Left lung (tissue), 10 donors: ENCODE data around the gene KDM1B. TPM values are rescaled to one million over a fixed set of nuclear protein-coding genes. Genes with fewer than 3 reads are reported as not detected.

Source experiments
- ATAC-seq: fragments of 200-7000 bp; cut with Tn5 transposase; one replicate; pipeline ENCODE4 v1.9.1; 2020; ENCODE audit warnings: moderate library complexity
- DNase-seq, 4 donors: peaks; one replicate each; pipeline ENCODE4 v3.0.0-alpha.2; 2013 to 2020
- H3K27ac ChIP-seq, 2 donors: fragments of 200-600 bp; sonication (generic) in 1 of 2; one replicate each; pipeline versions ENCODE4 v1.5.0 to v1.8.0; 2020 to 2021
- H3K27me3 ChIP-seq, 2 donors: fragments of 200-600 bp; sonication (generic) in 1 of 2; one replicate each; pipeline versions ENCODE4 v1.5.0 to v1.8.0; 2020 to 2021
- H3K36me3 ChIP-seq, 2 donors: fragments of 200-600 bp; sonication (generic) in 1 of 2; one replicate each; pipeline versions ENCODE4 v1.5.0 to v1.8.0; 2020 to 2021
- H3K4me1 ChIP-seq, 2 donors: fragments of 200-600 bp; one replicate each; pipeline ENCODE4 v1.8.0; 2021
- H3K4me3 ChIP-seq, 2 donors: fragments of 200-600 bp; sonication (generic) in 1 of 2; one replicate each; pipeline versions ENCODE4 v1.5.0 to v1.8.0; 2020 to 2021; ENCODE audit warnings: mild to moderate bottlenecking in 1 of 2
- H3K9me3 ChIP-seq, 2 donors: fragments of 200-600 bp; sonication (generic) in 1 of 2; one replicate each; pipeline versions ENCODE4 v1.5.0 to v1.8.0; 2020 to 2021
- CTCF ChIP-seq, 2 donors: fragments of 200-600 bp; sonication (generic) in 1 of 2; IDR thresholded peaks; one replicate each; pipeline versions ENCODE4 v1.5.0 to v1.8.0; 2021; ENCODE audit warnings: antibody characterized with exemption in 2 of 2
- intact Hi-C, 2 donors: fragments of 100-400 bp; cut with DNase I; formaldehyde crosslinking; loops; one replicate each; pipeline versions ENCODE4 v1.11.2 to v1.14.2; 2022
- polyA plus RNA-seq, 6 donors: library from polyadenylated mRNA; unstranded; fragments of 120-200 nt; gene quantifications; one replicate each; pipeline ENCODE4 v1.2.1, GENCODE V29; 2013; ENCODE audit not compliant: insufficient read length in 6 of 6
- total RNA-seq, 2 donors: library from RNA; stranded (reverse); fragmentation: NEBNext Ultra II Directional; extraction: Animal tissue kit (Norgen Biotek cat#: 25700); gene quantifications; one replicate each; pipeline ENCODE4 v1.2.1, GENCODE V29; 2021
- donor health status: DM: no; HTN: yes; CAD: no.
- donor health status: DM: no; HTN: no; CAD: no.

The KDM1B gene
- total and polyA plus RNA-seq, 8 donors, result 20.3 to 25.1 (median 22.5) TPM

DNA sequence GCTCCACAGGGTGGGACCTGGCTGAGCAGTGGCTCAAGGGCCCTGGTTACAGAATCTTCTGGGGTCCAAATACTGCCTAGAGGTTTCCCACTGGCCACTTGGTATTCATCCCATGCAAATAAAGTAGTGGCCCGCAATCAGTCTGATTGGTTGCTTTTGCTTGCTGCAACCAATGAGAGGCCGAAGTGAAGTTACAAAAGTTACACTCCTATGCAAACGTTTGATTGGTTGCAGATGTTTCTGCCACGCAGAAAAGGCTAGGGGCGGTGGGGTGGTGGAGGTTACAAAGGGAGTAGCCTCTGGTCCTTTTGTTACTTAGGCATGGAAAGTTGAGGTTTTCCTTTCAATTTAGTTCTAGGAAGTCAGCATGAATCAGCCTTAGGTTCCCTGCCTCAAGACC is 29.1 kb upstream of the KDM1B start:
- ATAC-seq (no peak), DNase-seq (no peak)
- Histone ChIP-seq H3K9me3 (no peaks in the 10 kb centered on the region), H3K27me3 (no peaks in the 10 kb centered on the region), H3K4me1 (peaks cover 0 to 14% of the 10 kb centered on the region in 2 donors), H3K4me3 (no peak overlapping the region), H3K36me3 (peaks cover 0 to 29% of the 10 kb centered on the region in 2 donors), H3K27ac (no peak overlapping the region)
- no peak for TF ChIP-seq CTCF (IDR thresholded peaks at IDR 0.05)
- intact Hi-C loops, result no loop called here

DNA sequence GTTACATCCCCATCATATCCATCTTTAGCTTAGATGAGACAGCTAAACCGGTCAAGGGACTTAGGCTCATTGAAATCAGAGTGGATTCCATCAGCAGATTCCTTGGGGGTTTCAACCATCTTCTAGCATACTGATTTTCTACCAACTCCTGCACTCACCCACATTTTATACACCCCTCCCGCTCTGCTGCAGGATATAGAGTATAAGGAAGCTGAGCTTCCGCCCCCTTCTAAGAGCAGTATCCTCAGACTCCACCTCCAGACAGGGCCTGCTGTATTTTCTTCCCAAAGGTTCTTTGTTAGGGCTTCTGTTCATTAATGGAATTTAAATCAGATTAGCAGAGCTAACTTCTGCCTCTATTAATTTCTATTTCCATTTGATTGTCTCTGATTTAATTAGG is 22.9 kb upstream of the KDM1B start:
- intact Hi-C loops, result no loop called here

DNA sequence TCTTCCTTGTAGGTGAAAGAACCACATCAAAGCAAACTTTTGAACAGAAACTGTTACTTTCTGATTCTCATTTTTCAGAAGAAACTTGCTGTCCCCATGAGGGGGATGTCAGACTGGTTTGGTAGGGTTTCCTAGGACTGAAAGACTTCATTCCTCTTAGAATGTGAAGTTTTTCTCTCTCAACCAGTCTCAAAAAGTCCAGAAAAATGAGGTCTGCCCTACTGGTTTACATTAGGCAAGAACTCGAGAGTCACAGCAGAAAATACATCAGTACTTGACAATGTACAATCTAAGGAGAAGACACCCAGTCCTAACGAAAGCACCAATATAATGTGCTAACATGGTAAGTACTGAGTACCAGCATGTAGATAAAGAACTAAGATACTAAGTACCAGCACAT is 20.1 kb upstream of the KDM1B start:
- Histone ChIP-seq H3K27ac (no peak overlapping the region), H3K36me3 (peaks cover 0 to 96% of the 10 kb centered on the region in 2 donors), H3K4me3 (no peak overlapping the region), H3K27me3 (no peaks in the 10 kb centered on the region), H3K4me1 (no peaks in the 10 kb centered on the region), H3K9me3 (no peaks in the 10 kb centered on the region)
- ATAC-seq (no peak), DNase-seq (no peak)
- intact Hi-C loops, result no loop called here
- no peak for TF ChIP-seq CTCF (IDR thresholded peaks at IDR 0.05)

More for the DNA sequence above, 22.9 kb upstream of the KDM1B start:
- DNase-seq, result no peak
- H3K27ac ChIP-seq, result no peak overlapping the region
- no peaks in the 10 kb centered on the region for H3K4me1 ChIP-seq
- no peak for ATAC-seq
- TF ChIP-seq CTCF (IDR thresholded peaks at IDR 0.05), result no peak
- no peaks in the 10 kb centered on the region for H3K27me3 ChIP-seq
- peaks cover 0 to 90% of the 10 kb centered on the region in 2 donors for H3K36me3 ChIP-seq
- H3K4me3 ChIP-seq, result no peak overlapping the region
- H3K9me3 ChIP-seq, result no peaks in the 10 kb centered on the region

DNA sequence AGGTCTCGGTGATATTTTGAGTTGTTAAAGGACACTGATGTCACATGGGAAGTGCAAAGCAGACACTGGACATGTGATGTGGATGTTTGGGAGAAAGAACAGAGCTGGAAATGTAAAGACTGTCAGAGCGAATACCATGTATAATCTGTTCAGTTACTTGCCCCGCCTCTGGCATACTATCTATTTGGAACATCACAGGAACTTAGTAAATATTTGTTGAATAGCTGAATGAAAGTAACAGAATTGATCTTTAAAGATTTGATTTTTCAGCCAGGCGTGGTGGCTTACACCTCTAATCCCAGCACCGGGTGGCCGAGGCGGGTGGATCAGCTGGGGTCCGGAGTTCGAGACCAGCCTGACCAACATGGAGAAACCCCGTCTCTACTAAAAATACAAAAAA is 19.0 kb upstream of the KDM1B start:
- DNase-seq, result no peak
- no peak overlapping the region for H3K27ac ChIP-seq
- H3K4me1 ChIP-seq, result no peaks in the 10 kb centered on the region
- peaks cover 0 to 96% of the 10 kb centered on the region in 2 donors for H3K36me3 ChIP-seq
- ATAC-seq, result no peak
- no peaks in the 10 kb centered on the region for H3K27me3 ChIP-seq
- H3K4me3 ChIP-seq, result no peak overlapping the region
- intact Hi-C loops, result no loop called here
- no peaks in the 10 kb centered on the region for H3K9me3 ChIP-seq
- no peak for TF ChIP-seq CTCF (IDR thresholded peaks at IDR 0.05)

DNA sequence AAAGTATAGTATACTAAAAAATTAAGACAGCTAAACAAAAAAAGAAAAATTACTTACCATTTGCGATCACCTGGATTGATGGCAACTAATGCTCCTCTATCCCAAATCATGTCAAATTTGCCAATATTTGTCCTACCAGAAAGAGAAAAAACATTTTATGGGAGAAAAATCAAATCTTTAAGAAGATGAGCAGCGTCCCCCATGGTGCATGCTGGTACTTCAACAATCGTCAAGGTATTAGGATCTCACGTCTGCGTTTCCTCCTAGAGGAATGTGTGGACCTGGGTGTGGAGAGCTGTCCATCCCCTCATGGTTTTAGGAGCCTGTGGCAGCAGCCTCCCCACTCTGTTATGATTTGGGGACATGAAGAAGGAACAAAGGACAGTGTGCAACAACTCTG is 16.3 kb upstream of the KDM1B start:
- ATAC-seq (no peak), DNase-seq (no peak)
- no peak for TF ChIP-seq CTCF (IDR thresholded peaks at IDR 0.05)
- intact Hi-C loops, result no loop called here
- Histone ChIP-seq H3K4me3 (no peak overlapping the region), H3K36me3 (peaks cover 0 to 94% of the 10 kb centered on the region in 2 donors), H3K4me1 (no peaks in the 10 kb centered on the region), H3K27ac (no peak overlapping the region), H3K27me3 (no peaks in the 10 kb centered on the region), H3K9me3 (no peaks in the 10 kb centered on the region)
